A673 (cell line): ENCODE results near the gene LMAN2. TPM values are rescaled to one million over a fixed set of nuclear protein-coding genes. Genes with fewer than 3 reads are reported as not detected.
"Not testable (repeated sequence)": the region's sequence is repeated elsewhere in the genome, so short reads cannot be mapped to it uniquely, and the experiment has no call there.

ENCODE experiments used
- BruUV-seq: library from RNA; stranded (reverse); fragments of 400-500 nt; replicated peaks from 2 replicates; lab custom pipeline; 2021; lab: Mats Ljungman, UMichigan
- CTCF ChIA-PET: fragments of 300-600 bp; sonication (Branson Sonifier 250); formaldehyde crosslinking; loops from one replicate; lab custom pipeline; 2022; ENCODE audit warnings: antibody characterized with exemption; lab: Charles Lee
- POLR2A ChIA-PET: fragments of 300-600 bp; sonication (Branson Sonifier 250); formaldehyde crosslinking; loops from one replicate; lab custom pipeline; 2022; ENCODE audit warnings: antibody characterized with exemption; ENCODE audit not compliant: low non-redundant PET; lab: Charles Lee
- DNase-seq: peaks from one replicate; pipeline ENCODE4 v3.0.0-alpha.2; 2015; ENCODE audit warnings: low spot score
- H3K27ac ChIP-seq: fragments of 200-600 bp; sonication (generic); 2 replicates; pipeline ENCODE4 v1.5.1; 2016; ENCODE audit warnings: mixed run types, low read depth, mild to moderate bottlenecking, mixed read lengths, antibody characterized with exemption, low read length; ENCODE audit not compliant: poor library complexity, severe bottlenecking
- H3K27me3 ChIP-seq: fragments of 200-600 bp; sonication (generic); replicated peaks from 2 replicates; pipeline ENCODE4 v1.6.1; 2017; ENCODE audit warnings: mixed run types, low read depth, mild to moderate bottlenecking, mixed read lengths, antibody characterized with exemption, low read length; ENCODE audit not compliant: insufficient read depth, poor library complexity
- H3K36me3 ChIP-seq: fragments of 200-600 bp; sonication (generic); 2 replicates; pipeline ENCODE4 v1.6.1; 2016; ENCODE audit warnings: mixed run types, mild to moderate bottlenecking, mixed read lengths, antibody characterized with exemption, low read length; ENCODE audit not compliant: insufficient read depth, poor library complexity, severe bottlenecking
- H3K4me1 ChIP-seq: fragments of 200-600 bp; sonication (generic); 2 replicates; pipeline ENCODE4 v1.6.1; 2017; ENCODE audit warnings: mixed run types, mild to moderate bottlenecking, mixed read lengths, antibody characterized with exemption, low read length; ENCODE audit not compliant: insufficient read depth, poor library complexity, severe bottlenecking
- H3K4me3 ChIP-seq: fragments of 200-600 bp; sonication (generic); 2 replicates; pipeline ENCODE4 v1.5.1; 2016; ENCODE audit warnings: low read depth, mixed run types, mild to moderate bottlenecking, mixed read lengths, low read length; ENCODE audit not compliant: poor library complexity, severe bottlenecking
- H3K9me3 ChIP-seq: fragments of 200-600 bp; sonication (generic); 2 replicates; pipeline ENCODE4 v1.6.1; 2016; ENCODE audit warnings: mixed run types, low read depth, mild to moderate bottlenecking, mixed read lengths, antibody characterized with exemption, low read length; ENCODE audit not compliant: poor library complexity, severe bottlenecking
- EZH2 ChIP-seq: fragments of 200-600 bp; sonication (generic); IDR thresholded peaks from 2 replicates; pipeline ENCODE4 v1.6.1; 2017; ENCODE audit warnings: borderline replicate concordance, low read depth, mild to moderate bottlenecking, mixed read lengths, antibody characterized with exemption, low read length; ENCODE audit not compliant: poor library complexity, severe bottlenecking
- intact Hi-C: fragments of 100-400 bp; cut with micrococcal nuclease; formaldehyde crosslinking; loops from one replicate; pipeline ENCODE4 v1.10.0; 2022; ENCODE audit not compliant: unreplicated experiment
- total RNA-seq: library from RNA; stranded (reverse); gene quantifications from 2 replicates; pipeline ENCODE4 v1.2.3, GENCODE V29; 2021
- TF ChIP-seq, protein P1 (sequence below): fragments of 300-800, 200-600 bp; sonication (generic); conservative IDR thresholded peaks from 2 replicates; pipeline ENCODE4 v1.5.1; 2017; ENCODE audit warnings: low read depth, mild to moderate bottlenecking, antibody characterized with exemption, low read length, moderate library complexity, mixed read lengths

Gene LMAN2
- total RNA-seq, 1 experiment from 2014 or later, result 98.4 TPM

- Histone ChIP-seq H3K4me1 (peaks cover 20% of the 10 kb centered on the region), H3K9me3 (no peaks in the 10 kb centered on the region), H3K27ac (no peak overlapping the region), H3K36me3 (peaks cover 28% of the 10 kb centered on the region), H3K27me3 (no peaks in the 10 kb centered on the region), H3K4me3 (no peak overlapping the region)
- ChIA-PET POLR2A (no interaction called here), CTCF (interaction anchor here (0.6 to 1.8 kb wide), 4 partner anchors 195 to 199 kb away, joined by 3 to 6 read pairs (median 4); no protein-coding TSS in a partner anchor)
- no TSS peak for BruUV-seq
- no peak for DNase-seq
- intact Hi-C loops, result loop anchor here (2.0 kb wide), 1 partner anchor 196 kb away; no protein-coding TSS in a partner anchor
- TF ChIP-seq EZH2, result no peak
- TF ChIP-seq, protein P1, sequence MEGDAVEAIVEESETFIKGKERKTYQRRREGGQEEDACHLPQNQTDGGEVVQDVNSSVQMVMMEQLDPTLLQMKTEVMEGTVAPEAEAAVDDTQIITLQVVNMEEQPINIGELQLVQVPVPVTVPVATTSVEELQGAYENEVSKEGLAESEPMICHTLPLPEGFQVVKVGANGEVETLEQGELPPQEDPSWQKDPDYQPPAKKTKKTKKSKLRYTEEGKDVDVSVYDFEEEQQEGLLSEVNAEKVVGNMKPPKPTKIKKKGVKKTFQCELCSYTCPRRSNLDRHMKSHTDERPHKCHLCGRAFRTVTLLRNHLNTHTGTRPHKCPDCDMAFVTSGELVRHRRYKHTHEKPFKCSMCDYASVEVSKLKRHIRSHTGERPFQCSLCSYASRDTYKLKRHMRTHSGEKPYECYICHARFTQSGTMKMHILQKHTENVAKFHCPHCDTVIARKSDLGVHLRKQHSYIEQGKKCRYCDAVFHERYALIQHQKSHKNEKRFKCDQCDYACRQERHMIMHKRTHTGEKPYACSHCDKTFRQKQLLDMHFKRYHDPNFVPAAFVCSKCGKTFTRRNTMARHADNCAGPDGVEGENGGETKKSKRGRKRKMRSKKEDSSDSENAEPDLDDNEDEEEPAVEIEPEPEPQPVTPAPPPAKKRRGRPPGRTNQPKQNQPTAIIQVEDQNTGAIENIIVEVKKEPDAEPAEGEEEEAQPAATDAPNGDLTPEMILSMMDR, result no peak
These were observed 42.7 kb downstream of the LMAN2 start for GRCh38 chr5:177308740-177309139.

DNA sequence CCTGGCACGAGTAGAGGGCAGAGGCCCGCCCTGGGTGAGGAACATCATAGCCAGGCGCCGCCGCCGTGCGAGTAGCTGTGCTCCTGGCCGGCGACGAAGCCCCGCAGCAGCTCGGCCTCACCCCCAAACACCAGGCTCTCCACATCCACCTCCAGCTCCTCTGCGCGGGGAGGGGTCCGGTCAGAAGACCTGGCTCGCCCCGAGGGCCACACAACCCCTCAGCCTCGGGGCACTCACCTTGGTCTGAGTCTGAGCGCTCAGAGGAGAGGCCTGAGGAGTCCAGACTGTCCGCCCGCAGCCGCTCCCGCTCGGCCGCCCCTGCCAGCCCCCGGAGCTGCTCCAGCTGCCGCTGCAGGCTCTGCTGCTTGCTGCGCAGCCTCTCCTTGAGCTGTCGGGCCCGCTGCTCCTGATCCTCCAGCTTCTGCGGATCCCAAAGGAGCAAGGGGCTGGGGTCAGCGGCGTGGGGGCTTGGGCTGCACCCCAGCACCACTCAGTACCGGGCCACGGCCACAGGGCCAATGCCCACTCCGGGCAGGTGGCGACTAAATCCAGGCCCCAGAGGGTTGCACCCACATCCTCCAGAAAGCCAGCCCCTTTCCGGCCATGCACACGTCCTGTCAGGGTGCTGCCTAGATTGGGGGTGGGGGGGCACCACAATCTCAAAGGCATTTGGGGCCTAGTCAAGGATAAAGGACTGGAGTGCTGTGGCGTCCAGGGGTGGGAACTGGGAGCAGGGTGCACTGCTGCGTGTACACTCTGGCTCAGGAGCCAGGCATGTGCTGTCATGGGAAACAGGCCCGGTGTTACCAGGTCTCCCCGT, 43.7 kb downstream of the LMAN2 start:
- ChIA-PET POLR2A (no interaction called here), CTCF (interaction anchor here (0.6 kb wide), 2 partner anchors 175 to 199 kb away, joined by 3 to 5 read pairs; no protein-coding TSS in a partner anchor)
- TF ChIP-seq EZH2, result no peak
- TF ChIP-seq, protein P1, result no peak
- H3K27ac ChIP-seq, result peak overlapping the region; percentile 14
- H3K4me1 ChIP-seq, result peaks cover 16% of the 10 kb centered on the region
- H3K9me3 ChIP-seq, result no peaks in the 10 kb centered on the region
- no peaks in the 10 kb centered on the region for H3K27me3 ChIP-seq
- H3K4me3 ChIP-seq, result no peak overlapping the region
- intact Hi-C loops, result loop anchor here (2.0 kb wide), 1 partner anchor 195 kb away; no protein-coding TSS in a partner anchor
- BruUV-seq, result no TSS peak
- no peak for DNase-seq
- peaks cover 28% of the 10 kb centered on the region for H3K36me3 ChIP-seq

DNA sequence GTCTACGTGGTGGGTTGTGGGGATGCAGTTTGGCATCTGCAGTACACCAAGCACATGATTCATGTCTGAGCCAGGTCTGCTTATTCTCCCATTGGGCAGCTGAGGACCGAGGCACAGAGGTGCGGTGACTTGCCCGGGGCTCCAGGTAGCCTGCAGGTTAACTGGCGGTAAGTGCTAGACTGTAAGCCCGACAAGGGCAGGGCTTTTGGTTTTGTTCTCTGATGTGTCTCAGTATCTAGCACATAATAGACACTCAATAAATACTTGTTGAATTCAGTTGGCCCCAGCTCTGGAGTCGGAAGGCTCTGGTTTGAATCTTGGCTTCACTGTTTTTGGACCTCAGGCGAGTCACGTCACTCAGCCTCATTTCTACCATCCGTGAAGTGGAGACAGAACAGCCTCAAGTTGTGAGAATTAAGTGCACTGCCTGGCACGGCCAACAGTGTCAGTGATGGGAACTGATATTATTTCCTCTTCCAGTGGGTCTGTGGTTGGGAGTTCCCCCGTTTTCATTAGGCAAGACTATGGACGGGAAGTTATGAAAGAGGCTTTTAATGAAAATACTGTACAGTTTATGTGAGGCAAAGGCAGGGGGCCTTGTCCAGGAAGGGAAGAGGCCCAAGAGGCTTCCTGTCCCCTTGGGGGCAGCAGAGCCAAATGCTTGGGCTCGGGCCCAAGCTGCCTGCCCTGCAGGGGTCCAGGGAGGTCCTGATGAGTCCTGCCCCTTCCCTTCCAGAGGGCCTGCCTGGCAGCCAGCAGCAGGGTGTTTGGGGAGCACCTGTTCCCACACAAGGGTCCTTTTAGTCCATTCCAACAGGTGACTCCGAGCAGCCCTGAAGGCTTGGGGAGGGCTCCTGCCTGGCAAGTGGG, 44.6 kb downstream of the LMAN2 start:
- TF ChIP-seq, protein P1, result no peak
- no peak for TF ChIP-seq EZH2
- no TSS peak for BruUV-seq
- Histone ChIP-seq H3K9me3 (no peaks in the 10 kb centered on the region), H3K27me3 (no peaks in the 10 kb centered on the region), H3K4me3 (no peak overlapping the region), H3K36me3 (peaks cover 28% of the 10 kb centered on the region), H3K27ac (peak overlapping the region; percentile 14), H3K4me1 (peaks cover 15% of the 10 kb centered on the region)
- ChIA-PET CTCF (interaction anchor here (0.6 kb wide), 1 partner anchor 176 kb away, joined by 5 read pairs; no protein-coding TSS in a partner anchor), POLR2A (no interaction called here)
- DNase-seq, result no peak
- intact Hi-C loops, result no loop called here

DNA sequence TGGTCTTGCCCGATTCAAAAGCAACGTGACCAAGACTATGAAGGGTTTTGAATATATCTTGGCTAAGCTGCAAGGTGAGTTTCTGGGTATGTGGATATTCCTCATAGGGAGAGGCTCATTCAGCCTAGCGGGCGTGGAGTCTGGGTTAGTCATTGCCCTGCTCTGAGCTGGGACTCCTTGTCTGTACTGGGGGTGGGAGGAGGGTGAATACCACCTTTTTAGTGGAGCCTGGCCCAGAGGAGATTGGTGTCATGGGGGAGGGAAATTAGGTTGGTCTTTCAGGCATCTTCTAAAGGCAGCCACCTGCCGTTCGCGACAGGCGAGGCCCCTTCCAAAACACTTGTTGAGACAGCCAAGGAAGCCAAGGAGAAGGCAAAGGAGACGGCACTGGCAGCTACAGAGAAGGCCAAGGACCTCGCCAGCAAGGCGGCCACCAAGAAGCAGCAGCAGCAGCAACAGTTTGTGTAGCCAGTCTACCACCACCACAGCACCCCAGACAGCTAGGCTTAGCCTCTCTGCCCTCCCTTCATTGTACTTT, 45.3 kb downstream of the LMAN2 start:
- Histone ChIP-seq H3K36me3 (peaks cover 32% of the 10 kb centered on the region), H3K4me1 (peaks cover 15% of the 10 kb centered on the region)
- BruUV-seq, DNase-seq, H3K27ac ChIP-seq, H3K27me3 ChIP-seq, intact Hi-C loops, H3K9me3 ChIP-seq, CTCF ChIA-PET, POLR2A ChIA-PET, H3K4me3 ChIP-seq: not testable (repeated sequence)
